Adrenal gland (tissue), 12 donors: ENCODE results near the gene ANKS6. TPM values are rescaled to one million over a fixed set of nuclear protein-coding genes. Genes with fewer than 3 reads are reported as not detected.

Source experiments
- DNase-seq, 7 donors: peaks; one replicate each; pipeline ENCODE4 v3.0.0-alpha.2; 2019 to 2020
- H3K27ac ChIP-seq, 5 donors: fragments of 200-600 bp; sonication (generic) in 4 of 5; 1 replicate in 3 of 5; 2 replicates in 2 of 5; pipeline versions ENCODE4 v1.5.1 to v1.8.0; 2016 to 2020; ENCODE audit warnings: mild to moderate bottlenecking in 1 of 5
- H3K27me3 ChIP-seq: fragments of 200-600 bp; 2 replicates; pipeline ENCODE4 v1.8.0; 2021
- H3K36me3 ChIP-seq, 2 donors: fragments of 200-600 bp; replicated peaks in 1 of 2; 1 replicate in 1 of 2; 2 replicates in 1 of 2; pipeline versions ENCODE4 v1.5.1 to v1.8.0; 2018 to 2022
- H3K4me1 ChIP-seq, 2 donors: fragments of 200-600 bp; replicated peaks in 1 of 2; 1 replicate in 1 of 2; 2 replicates in 1 of 2; pipeline versions ENCODE4 v1.5.1 to v1.8.0; 2018 to 2021
- H3K4me3 ChIP-seq, 4 donors: fragments of 200-600 bp; sonication (generic) in 3 of 4; one replicate each; pipeline ENCODE4 v1.5.1; 2016 to 2018
- H3K9me3 ChIP-seq, 3 donors: fragments of 200-600 bp; sonication (generic) in 1 of 3; replicated peaks in 1 of 3; 1 replicate in 2 of 3; 2 replicates in 1 of 3; pipeline versions ENCODE4 v1.5.1 to v1.8.0; 2016 to 2021
- POLR2A ChIP-seq, 2 donors: fragments of 450-650 bp; IDR thresholded peaks; one replicate each; pipeline ENCODE4 v1.6.1; 2017; ENCODE audit warnings: antibody characterized with exemption in 2 of 2, mild to moderate bottlenecking in 2 of 2, moderate library complexity in 1 of 2
- WGBS, 4 donors: extraction: QIAGEN DNeasy Blood & Tissue Kit in 2 of 4; methylation state at CpG; one replicate each; pipeline versions ENCODE4 v1.1.5 to v1.1.7; 2013 to 2017; 5-methylcytosine and 5-hydroxymethylcytosine counted together
- intact Hi-C, 2 donors: fragments of 100-400 bp; cut with DNase I; formaldehyde crosslinking; loops; one replicate each; pipeline versions ENCODE4 v1.14.1 to v1.15.0; 2022 to 2023
- polyA plus RNA-seq, 3 donors: library from polyadenylated mRNA; stranded (reverse); fragments of 200-250 nt in 2 of 3; fragments of 350-450 nt in 1 of 3; fragmentation: Illumina TruSeq in 1 of 3; extraction: RNeasy Lipid Tissue Mini Kit (QIAGEN cat#74804) in 1 of 3; gene quantifications; one replicate each; pipeline ENCODE4 v1.2.3, GENCODE V29; 2013 to 2014
- total RNA-seq, 9 donors: library from RNA; depleted of rRNA in 4 of 9; stranded (reverse); fragments of >200 nt in 4 of 9; fragments of 120-200 nt in 1 of 9; fragmentation: NEBNext Ultra II Directional in 1 of 9; extraction: Animal tissue kit (Norgen Biotek cat#: 25700) in 1 of 9; gene quantifications; one replicate each; pipeline versions ENCODE4 v1.1.0 to v1.2.4, GENCODE V29; 2013 to 2023
- TF ChIP-seq, protein P1 (sequence below), 6 experiments: fragments of 450-650 bp in 4 of 6; fragments of 200-600 bp in 2 of 6; sonication (generic) in 1 of 6; IDR thresholded peaks; 1 replicate in 5 of 6; 2 replicates in 1 of 6; pipeline versions ENCODE4 v1.5.1 to v1.8.0; 2016 to 2021; ENCODE audit warnings: antibody characterized with exemption in 6 of 6, mild to moderate bottlenecking in 2 of 6, moderate library complexity in 1 of 6
- donor health status: healthy with polysubstance abuse.
- donor health status: Bipolar disorder and iron deficiency.
- donor health status: DM: yes; HTN: yes; CAD: no.
- donor health status: DM: no; HTN: no; CAD: no.
- donor health status: DM: no; HTN: no; CAD: no.
- donor health status: DM: yes; HTN: yes; CAD: no.

The ANKS6 gene
- total and polyA plus RNA-seq, 12 donors = 4.3 to 28.4 (median 14.9) TPM

DNA sequence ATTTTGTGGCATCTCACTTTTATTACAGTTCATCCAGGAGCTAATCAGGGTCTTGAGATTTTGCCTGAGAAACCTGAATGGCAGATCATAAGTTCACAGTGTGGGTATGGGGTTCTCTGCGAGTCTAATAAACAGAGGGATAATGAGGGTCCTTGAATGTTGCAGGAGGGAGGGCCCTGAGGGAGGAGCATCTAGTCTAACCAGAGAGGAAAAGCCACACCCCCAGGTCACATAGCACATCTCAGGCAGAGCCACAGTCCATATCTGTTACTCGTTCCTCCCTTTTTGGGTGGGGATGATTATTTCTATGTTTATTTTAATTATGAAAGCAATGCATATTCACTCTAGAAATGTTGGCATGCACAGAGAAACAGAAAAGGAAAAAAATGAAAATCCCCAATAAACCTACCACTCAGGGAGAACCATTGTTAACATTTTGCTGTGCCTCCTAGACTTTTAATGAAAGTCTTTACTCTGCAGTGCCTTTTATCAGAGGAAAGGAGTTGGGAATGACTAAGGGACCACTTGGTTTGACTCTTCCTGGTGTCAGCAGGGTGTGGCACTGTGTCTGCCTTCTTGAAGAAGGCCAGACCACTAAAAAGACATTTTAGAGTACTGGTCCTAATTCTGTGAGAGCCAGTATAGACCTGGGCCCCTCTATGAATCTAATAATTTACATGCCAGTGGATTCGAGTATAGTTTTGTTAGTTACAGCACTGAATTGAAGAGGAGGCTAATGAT lies 13.9 kb upstream of the ANKS6 start:
- intact Hi-C loops = no loop called here
- Histone ChIP-seq H3K27ac (no peak overlapping the region), H3K9me3 (no peaks in the 10 kb centered on the region), H3K4me3 (no peak overlapping the region), H3K36me3 (no peaks in the 10 kb centered on the region), H3K27me3 (no peaks in the 10 kb centered on the region), H3K4me1 (peaks cover 8 to 27% of the 10 kb centered on the region in 2 donors)
- TF ChIP-seq, protein P1, sequence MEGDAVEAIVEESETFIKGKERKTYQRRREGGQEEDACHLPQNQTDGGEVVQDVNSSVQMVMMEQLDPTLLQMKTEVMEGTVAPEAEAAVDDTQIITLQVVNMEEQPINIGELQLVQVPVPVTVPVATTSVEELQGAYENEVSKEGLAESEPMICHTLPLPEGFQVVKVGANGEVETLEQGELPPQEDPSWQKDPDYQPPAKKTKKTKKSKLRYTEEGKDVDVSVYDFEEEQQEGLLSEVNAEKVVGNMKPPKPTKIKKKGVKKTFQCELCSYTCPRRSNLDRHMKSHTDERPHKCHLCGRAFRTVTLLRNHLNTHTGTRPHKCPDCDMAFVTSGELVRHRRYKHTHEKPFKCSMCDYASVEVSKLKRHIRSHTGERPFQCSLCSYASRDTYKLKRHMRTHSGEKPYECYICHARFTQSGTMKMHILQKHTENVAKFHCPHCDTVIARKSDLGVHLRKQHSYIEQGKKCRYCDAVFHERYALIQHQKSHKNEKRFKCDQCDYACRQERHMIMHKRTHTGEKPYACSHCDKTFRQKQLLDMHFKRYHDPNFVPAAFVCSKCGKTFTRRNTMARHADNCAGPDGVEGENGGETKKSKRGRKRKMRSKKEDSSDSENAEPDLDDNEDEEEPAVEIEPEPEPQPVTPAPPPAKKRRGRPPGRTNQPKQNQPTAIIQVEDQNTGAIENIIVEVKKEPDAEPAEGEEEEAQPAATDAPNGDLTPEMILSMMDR (IDR thresholded peaks at IDR 0.05) = no peak
- TF ChIP-seq POLR2A (IDR thresholded peaks at IDR 0.05) = no peak
- 80 to 87% (median 84%) methylated on average over 3 of the region's 3 CpGs for WGBS, 4 donors
- peak in 1 of 7 donors; percentile 6 for DNase-seq

GRCh38 chr9:98809311-98810101 lies 13.2 kb upstream of the ANKS6 start:
- Histone ChIP-seq H3K36me3 (no peaks in the 10 kb centered on the region), H3K27ac (no peak overlapping the region), H3K4me1 (peaks cover 8 to 29% of the 10 kb centered on the region in 2 donors), H3K4me3 (no peak overlapping the region), H3K9me3 (no peaks in the 10 kb centered on the region), H3K27me3 (no peaks in the 10 kb centered on the region)
- WGBS, 4 donors = 76 to 92% (median 81%) methylated on average over 9 of the region's 9 CpGs
- TF ChIP-seq, protein P1 (IDR thresholded peaks at IDR 0.05) = no peak
- TF ChIP-seq POLR2A (IDR thresholded peaks at IDR 0.05) = no peak
- DNase-seq = peak in 1 of 7 donors; percentile 6
- intact Hi-C loops = no loop called here

GRCh38 chr9:98808875-98809274 lies 12.5 kb upstream of the ANKS6 start:
- peaks cover 8 to 29% of the 10 kb centered on the region in 2 donors for H3K4me1 ChIP-seq
- no peak overlapping the region for H3K4me3 ChIP-seq
- no peak overlapping the region for H3K27ac ChIP-seq
- no peaks in the 10 kb centered on the region for H3K36me3 ChIP-seq
- WGBS, 4 donors = 87 to 100% (median 92%) methylated on average over 2 of the region's 2 CpGs
- intact Hi-C loops = no loop called here
- TF ChIP-seq, protein P1 (IDR thresholded peaks at IDR 0.05) = no peak
- no peak for TF ChIP-seq POLR2A (IDR thresholded peaks at IDR 0.05)
- H3K27me3 ChIP-seq = no peaks in the 10 kb centered on the region
- peak in 1 of 7 donors; percentile 12 for DNase-seq
- H3K9me3 ChIP-seq = no peaks in the 10 kb centered on the region

DNA sequence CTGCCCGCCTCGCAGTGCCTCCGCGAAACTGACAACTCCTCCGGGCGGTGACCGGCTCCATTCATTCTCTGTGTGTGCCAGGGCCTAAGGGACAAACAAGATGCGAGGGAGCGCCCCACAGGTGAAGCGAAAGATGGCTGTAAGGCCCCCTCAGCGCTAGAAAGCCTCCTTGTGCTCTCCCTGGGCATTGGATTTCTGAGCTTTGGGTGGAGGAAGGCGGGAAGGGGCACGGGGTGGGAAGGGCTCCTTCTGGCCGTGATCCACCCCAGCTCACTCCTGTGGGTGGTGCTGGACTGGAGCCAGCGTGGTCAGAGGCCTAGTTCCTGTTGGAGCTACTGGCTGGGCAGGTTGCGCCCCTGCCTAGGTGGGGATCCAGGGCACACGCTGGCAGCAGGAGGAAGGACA lies 12.1 kb upstream of the ANKS6 start:
- Histone ChIP-seq H3K36me3 (no peaks in the 10 kb centered on the region), H3K27me3 (no peaks in the 10 kb centered on the region), H3K4me1 (peaks cover 8 to 29% of the 10 kb centered on the region in 2 donors), H3K4me3 (peak overlapping the region in 1 of 4 donors; percentile 65), H3K27ac (no peak overlapping the region), H3K9me3 (no peaks in the 10 kb centered on the region)
- TF ChIP-seq, protein P1 (IDR thresholded peaks at IDR 0.05) = no peak
- no peak for TF ChIP-seq POLR2A (IDR thresholded peaks at IDR 0.05)
- intact Hi-C loops = no loop called here
- 48 to 55% (median 52%) methylated on average over 12 to 17 of the region's 17 CpGs for WGBS, 4 donors
- DNase-seq = no peak
